HepG2 (cell line): ENCODE results near the gene LIPA. TPM values are rescaled to one million over a fixed set of nuclear protein-coding genes. Genes with fewer than 3 reads are reported as not detected.

Experiments used
- ATAC-seq: fragments of 200-7000 bp; cut with Tn5 transposase; 3 replicates; pipeline ENCODE4 v1.9.1; 2020; ENCODE audit warnings: mild to moderate bottlenecking, moderate library complexity
- BruUV-seq: library from RNA; stranded (reverse); fragments of 400-500 nt; replicated peaks from 2 replicates; lab custom pipeline; 2021; lab: Mats Ljungman, UMichigan
- CTCF ChIA-PET: fragments of 300-600 bp; formaldehyde crosslinking; extraction: SDS; loops from one replicate; lab custom pipeline; 2021; ENCODE audit warnings: low total read pairs, inconsistent platforms, low intra/inter-chr PET ratio; lab: Yijun Ruan, JAX
- POLR2A ChIA-PET: fragments of 350-600 bp; sonication (Branson Sonifier 250); formaldehyde crosslinking; loops from one replicate; lab custom pipeline; 2020; ENCODE audit warnings: antibody characterized with exemption, inconsistent platforms; lab: Yijun Ruan, JAX
- DNase-seq: peaks from one replicate; pipeline ENCODE4 v3.0.0-alpha.2; 2015; ENCODE audit warnings: low spot score
- FAIRE-seq: peaks from 3 replicates; lab custom pipeline; 2011; peaks lifted over from hg19 to GRCh38; lab: Jason Lieb, UNC
- H2AFZ ChIP-seq: one replicate; pipeline ENCODE4 v1.6.1; 2011; ENCODE audit warnings: low read length, inconsistent platforms
- H3K27ac ChIP-seq: fragments of 300-600 bp; 3 replicates; pipeline ENCODE4 v1.8.0; 2011; ENCODE audit warnings: mixed run types, mild to moderate bottlenecking, mixed read lengths, low read length, inconsistent platforms; ENCODE audit not compliant: insufficient read depth; ENCODE audit errors: extremely low read length
- H3K27me3 ChIP-seq, 2 experiments: fragments of 200-600 bp in 1 of 2; 2 replicates in 1 of 2; 3 replicates in 1 of 2; pipeline versions ENCODE4 v1.6.0 to v1.8.0; 2011; ENCODE audit warnings: low read length in 2 of 2, mild to moderate bottlenecking in 2 of 2, moderate library complexity in 2 of 2, inconsistent platforms in 1 of 2; ENCODE audit not compliant: insufficient read depth in 2 of 2, control insufficient read depth in 1 of 2
- H3K36me3 ChIP-seq, 2 experiments: fragments of 200-600 bp in 1 of 2; replicated peaks in 1 of 2; 2 replicates in 1 of 2; 3 replicates in 1 of 2; pipeline versions ENCODE4 v1.5.1 to v1.8.0; 2011; ENCODE audit warnings: low read length in 2 of 2, inconsistent platforms in 1 of 2; ENCODE audit not compliant: insufficient read depth in 2 of 2, control insufficient read depth in 1 of 2
- H3K4me1 ChIP-seq: 2 replicates; pipeline ENCODE4 v1.5.1; 2012; ENCODE audit warnings: low read length, inconsistent platforms; ENCODE audit not compliant: insufficient read depth
- H3K4me2 ChIP-seq: 2 replicates; pipeline ENCODE4 v1.6.0; 2011; ENCODE audit warnings: low read depth, low read length, inconsistent platforms
- H3K4me3 ChIP-seq, 3 experiments: fragments of 200-600 bp in 1 of 3; sonication (generic), shearing (Covaris generic) in 1 of 3; replicated peaks in 1 of 3; 2 replicates each; pipeline ENCODE4 v1.5.1; 2011 to 2016; ENCODE audit warnings: low read length in 3 of 3, inconsistent platforms in 2 of 3, low read depth in 2 of 3, mild to moderate bottlenecking in 2 of 3, control low read depth in 1 of 3, mixed read lengths in 1 of 3; ENCODE audit not compliant: insufficient read depth in 1 of 3
- H3K79me2 ChIP-seq: one replicate; pipeline ENCODE4 v1.6.1; 2011; ENCODE audit warnings: low read length, inconsistent platforms; ENCODE audit not compliant: insufficient read depth
- H3K9ac ChIP-seq: 2 replicates; pipeline ENCODE4 v1.6.0; 2011; ENCODE audit warnings: mild to moderate bottlenecking, low read depth, low read length, inconsistent platforms; ENCODE audit not compliant: insufficient read depth
- H3K9me3 ChIP-seq: 2 replicates; pipeline ENCODE4 v1.5.1; 2012; ENCODE audit warnings: mild to moderate bottlenecking, low read length
- H4K20me1 ChIP-seq: 2 replicates; pipeline ENCODE4 v1.6.0; 2011; ENCODE audit warnings: inconsistent platforms, mild to moderate bottlenecking, low read length, moderate library complexity; ENCODE audit not compliant: insufficient read depth
- HNF4A ChIP-seq: sonication (generic); formaldehyde crosslinking; IDR thresholded peaks from 2 replicates; pipeline ENCODE4 v1.4.0; 2020; ENCODE audit warnings: missing genetic modification reagents
- JUNB ChIP-seq: sonication (generic); formaldehyde crosslinking; IDR thresholded peaks from 2 replicates; pipeline ENCODE4 v1.8.0; 2022; ENCODE audit warnings: missing genetic modification reagents, mild to moderate bottlenecking, borderline replicate concordance
- KLF13 ChIP-seq: sonication (generic); formaldehyde crosslinking; IDR thresholded peaks from 2 replicates; pipeline ENCODE4 v1.4.0; 2020; ENCODE audit warnings: mild to moderate bottlenecking, missing genetic modification reagents
- KMT2B ChIP-seq: IDR thresholded peaks from 2 replicates; pipeline ENCODE4 v1.6.1; 2016; ENCODE audit warnings: missing genetic modification reagents, missing compliant biosample characterization
- RBM39 ChIP-seq: fragments of 200-400 bp; formaldehyde crosslinking; IDR thresholded peaks from one replicate; pipeline ENCODE4 v1.6.1; 2018; ENCODE audit warnings: antibody characterized with exemption, mild to moderate bottlenecking, low read depth, low read length; ENCODE audit not compliant: poor library complexity, severe bottlenecking
- RNF2 ChIP-seq: fragments of 450-650 bp; conservative IDR thresholded peaks from 2 replicates; pipeline ENCODE4 v1.6.1; 2016; ENCODE audit warnings: low read depth
- ZNF34 ChIP-seq: sonication (generic); formaldehyde crosslinking; IDR thresholded peaks from 2 replicates; pipeline ENCODE4 v1.4.0; 2020; ENCODE audit warnings: mild to moderate bottlenecking, missing genetic modification reagents, borderline replicate concordance
- ZNF446 ChIP-seq: sonication (generic); formaldehyde crosslinking; IDR thresholded peaks from 2 replicates; pipeline ENCODE4 v1.5.0; 2020; ENCODE audit warnings: mild to moderate bottlenecking, missing genetic modification reagents
- ZNF552 ChIP-seq: sonication (generic); formaldehyde crosslinking; IDR thresholded peaks from 2 replicates; pipeline ENCODE4 v1.9.0; 2022; ENCODE audit warnings: missing genetic modification reagents, mild to moderate bottlenecking, borderline replicate concordance
- ZNF577 ChIP-seq: sonication (generic); formaldehyde crosslinking; IDR thresholded peaks from 2 replicates; pipeline ENCODE4 v1.4.0; 2020; ENCODE audit warnings: mild to moderate bottlenecking, low read depth, missing genetic modification reagents, borderline replicate concordance
- ZNF674 ChIP-seq: sonication (generic); formaldehyde crosslinking; IDR thresholded peaks from 2 replicates; pipeline ENCODE4 v1.5.0; 2020; ENCODE audit warnings: low read depth, mild to moderate bottlenecking, missing genetic modification reagents
- WGBS: methylation state at CpG from one replicate; pipeline ENCODE4 v1.1.6; 2017; ENCODE audit warnings: low lambda C conversion rate; 5-methylcytosine and 5-hydroxymethylcytosine counted together
- in situ Hi-C: cut with HindIII; loops from 2 replicates; pipeline ENCODE4 v1.10.0; 2017; ENCODE audit warnings: low pct_unique_long_range_greater_than_20kb; ENCODE audit not compliant: extremely low pct_ligation_motif_present
- intact Hi-C: fragments of 100-400 bp; cut with micrococcal nuclease; formaldehyde crosslinking; loops from one replicate; pipeline ENCODE4 v1.10.0; 2022; ENCODE audit not compliant: unreplicated experiment
- polyA plus RNA-seq, 8 experiments: library from polyadenylated mRNA; depleted of rRNA in 3 of 8; stranded (reverse) in 7 of 8; unstranded in 1 of 8; fragments of >200 nt; fragmentation: Illumina TruSeq in 4 of 8; extraction: Trizol in 4 of 8; gene quantifications; 2 replicates each; pipeline versions ENCODE4 v1.2.1 to v1.2.3, GENCODE V29; 2011 to 2016; ENCODE audit warnings: low read depth in 4 of 8, missing spikeins in 1 of 8, mixed read lengths in 1 of 8; ENCODE audit not compliant: insufficient read depth in 1 of 8
- total RNA-seq, 5 experiments: library from RNA; depleted of rRNA; stranded (reverse); fragments of >200 nt; fragmentation: Illumina TruSeq; extraction: Trizol; gene quantifications; 2 replicates each; pipeline ENCODE4 v1.2.3, GENCODE V29; 2016; ENCODE audit warnings: low read depth in 1 of 5
- TF ChIP-seq, protein P1 (sequence below): sonication (generic); formaldehyde crosslinking; IDR thresholded peaks from 2 replicates; pipeline ENCODE4 v1.5.1; 2020; ENCODE audit warnings: mild to moderate bottlenecking, moderate library complexity, missing genetic modification reagents
- TF ChIP-seq, protein P2 (sequence below): fragments of 450-650 bp; IDR thresholded peaks from 2 replicates; pipeline ENCODE4 v1.6.1; 2017; ENCODE audit warnings: mild to moderate bottlenecking
- TF ChIP-seq, protein P3 (sequence below): sonication (generic); formaldehyde crosslinking; IDR thresholded peaks from 2 replicates; pipeline ENCODE4 v1.4.0; 2020; ENCODE audit warnings: mild to moderate bottlenecking, low read depth, missing genetic modification reagents

Gene LIPA
- total and polyA plus RNA-seq, 2 of the 13 experiments (the other 11 are each of a cell fraction or from before 2014, with no cell fraction given), result 57.1 to 79.5 TPM

DNA sequence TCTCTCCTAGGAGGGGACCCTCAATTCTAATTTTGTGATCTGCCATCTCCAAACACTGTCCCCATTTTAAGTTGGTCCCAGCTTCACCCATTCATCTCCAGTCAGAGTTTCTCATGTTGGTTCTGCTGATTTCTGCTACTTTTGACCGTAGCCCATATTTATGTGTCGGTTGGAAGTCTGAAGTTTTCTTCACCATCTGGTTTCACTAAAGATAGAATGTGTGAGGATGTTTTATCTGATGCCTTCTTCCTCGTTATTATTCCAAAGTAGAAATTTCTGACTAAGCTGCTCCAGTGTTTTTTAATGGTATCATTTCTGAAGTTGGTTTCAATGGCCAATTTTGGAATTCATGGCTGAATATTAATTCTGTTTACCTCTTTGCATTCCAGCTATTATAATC lies 28.9 kb upstream of the LIPA start:
- Histone ChIP-seq H2AFZ (no peak overlapping the region), H3K4me1 (peaks cover 35% of the 10 kb centered on the region), H3K36me3 (no peaks in the 10 kb centered on the region), H4K20me1 (no peaks in the 10 kb centered on the region), H3K79me2 (no peaks in the 10 kb centered on the region), H3K27me3 (no peaks in the 10 kb centered on the region; a peak in 1 of 5 replicates), H3K9me3 (no peaks in the 10 kb centered on the region), H3K27ac (no peak overlapping the region), H3K4me3 (no peak overlapping the region), H3K9ac (no peak overlapping the region), H3K4me2 (no peak overlapping the region)
- intact Hi-C loops (no loop called here), in situ Hi-C loops (no loop called here)
- FAIRE-seq, result no peak
- 74% methylated on average over 3 of the region's 3 CpGs for WGBS
- no peak for DNase-seq
- TF ChIP-seq, protein P1, sequence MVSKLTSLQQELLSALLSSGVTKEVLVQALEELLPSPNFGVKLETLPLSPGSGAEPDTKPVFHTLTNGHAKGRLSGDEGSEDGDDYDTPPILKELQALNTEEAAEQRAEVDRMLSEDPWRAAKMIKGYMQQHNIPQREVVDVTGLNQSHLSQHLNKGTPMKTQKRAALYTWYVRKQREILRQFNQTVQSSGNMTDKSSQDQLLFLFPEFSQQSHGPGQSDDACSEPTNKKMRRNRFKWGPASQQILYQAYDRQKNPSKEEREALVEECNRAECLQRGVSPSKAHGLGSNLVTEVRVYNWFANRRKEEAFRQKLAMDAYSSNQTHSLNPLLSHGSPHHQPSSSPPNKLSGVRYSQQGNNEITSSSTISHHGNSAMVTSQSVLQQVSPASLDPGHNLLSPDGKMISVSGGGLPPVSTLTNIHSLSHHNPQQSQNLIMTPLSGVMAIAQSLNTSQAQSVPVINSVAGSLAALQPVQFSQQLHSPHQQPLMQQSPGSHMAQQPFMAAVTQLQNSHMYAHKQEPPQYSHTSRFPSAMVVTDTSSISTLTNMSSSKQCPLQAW (CRISPR knock-in tag), result no peak
- no peak for TF ChIP-seq ZNF552 (CRISPR knock-in tag)
- CTCF ChIA-PET, result no interaction called here
- BruUV-seq, result no TSS peak
- POLR2A ChIA-PET, result no interaction called here
- no peak for ATAC-seq

DNA sequence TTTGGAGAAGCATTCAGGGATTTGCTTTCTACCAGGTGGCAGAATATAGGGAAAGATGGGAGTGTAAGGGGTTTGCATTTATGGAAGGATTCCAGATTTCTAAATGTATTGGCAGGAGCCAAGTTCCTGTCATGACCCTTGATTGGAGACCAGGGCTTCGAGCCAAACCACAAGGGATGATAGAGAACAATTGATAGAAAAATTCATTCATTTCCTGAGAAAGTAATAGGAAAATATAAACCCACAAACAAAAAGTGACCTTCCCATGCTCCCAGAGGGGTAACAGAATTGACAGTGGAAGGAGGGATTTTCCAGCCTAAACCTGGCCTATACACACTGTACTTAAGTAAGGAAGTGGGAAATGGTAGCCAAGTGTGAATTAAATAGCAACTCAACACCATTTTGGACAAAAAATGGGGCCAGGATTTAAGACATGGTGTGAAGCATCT lies 27.9 kb upstream of the LIPA start:
- FAIRE-seq, result no peak
- 59% methylated on average over 1 of the region's 1 CpG for WGBS
- POLR2A ChIA-PET, result no interaction called here
- TF ChIP-seq ZNF674 (CRISPR knock-in tag) (no peak), ZNF34 (CRISPR knock-in tag) (no peak), RBM39 (no peak), KMT2B (CRISPR knock-in tag) (no peak), ZNF577 (CRISPR knock-in tag) (no peak), ZNF446 (CRISPR knock-in tag) (no peak), HNF4A (CRISPR knock-in tag) (no peak), JUNB (no peak), RNF2 (no peak), KLF13 (no peak)
- TF ChIP-seq, protein P2, sequence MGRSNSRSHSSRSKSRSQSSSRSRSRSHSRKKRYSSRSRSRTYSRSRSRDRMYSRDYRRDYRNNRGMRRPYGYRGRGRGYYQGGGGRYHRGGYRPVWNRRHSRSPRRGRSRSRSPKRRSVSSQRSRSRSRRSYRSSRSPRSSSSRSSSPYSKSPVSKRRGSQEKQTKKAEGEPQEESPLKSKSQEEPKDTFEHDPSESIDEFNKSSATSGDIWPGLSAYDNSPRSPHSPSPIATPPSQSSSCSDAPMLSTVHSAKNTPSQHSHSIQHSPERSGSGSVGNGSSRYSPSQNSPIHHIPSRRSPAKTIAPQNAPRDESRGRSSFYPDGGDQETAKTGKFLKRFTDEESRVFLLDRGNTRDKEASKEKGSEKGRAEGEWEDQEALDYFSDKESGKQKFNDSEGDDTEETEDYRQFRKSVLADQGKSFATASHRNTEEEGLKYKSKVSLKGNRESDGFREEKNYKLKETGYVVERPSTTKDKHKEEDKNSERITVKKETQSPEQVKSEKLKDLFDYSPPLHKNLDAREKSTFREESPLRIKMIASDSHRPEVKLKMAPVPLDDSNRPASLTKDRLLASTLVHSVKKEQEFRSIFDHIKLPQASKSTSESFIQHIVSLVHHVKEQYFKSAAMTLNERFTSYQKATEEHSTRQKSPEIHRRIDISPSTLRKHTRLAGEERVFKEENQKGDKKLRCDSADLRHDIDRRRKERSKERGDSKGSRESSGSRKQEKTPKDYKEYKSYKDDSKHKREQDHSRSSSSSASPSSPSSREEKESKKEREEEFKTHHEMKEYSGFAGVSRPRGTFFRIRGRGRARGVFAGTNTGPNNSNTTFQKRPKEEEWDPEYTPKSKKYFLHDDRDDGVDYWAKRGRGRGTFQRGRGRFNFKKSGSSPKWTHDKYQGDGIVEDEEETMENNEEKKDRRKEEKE, result no peak
- TF ChIP-seq, protein P3, sequence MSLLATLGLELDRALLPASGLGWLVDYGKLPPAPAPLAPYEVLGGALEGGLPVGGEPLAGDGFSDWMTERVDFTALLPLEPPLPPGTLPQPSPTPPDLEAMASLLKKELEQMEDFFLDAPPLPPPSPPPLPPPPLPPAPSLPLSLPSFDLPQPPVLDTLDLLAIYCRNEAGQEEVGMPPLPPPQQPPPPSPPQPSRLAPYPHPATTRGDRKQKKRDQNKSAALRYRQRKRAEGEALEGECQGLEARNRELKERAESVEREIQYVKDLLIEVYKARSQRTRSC (CRISPR knock-in tag), result no peak

More for the DNA sequence above, 27.9 kb upstream of the LIPA start:
- Histone ChIP-seq H3K4me2 (no peak overlapping the region), H3K36me3 (no peaks in the 10 kb centered on the region), H3K27me3 (no peaks in the 10 kb centered on the region; a peak in 1 of 5 replicates), H3K79me2 (no peaks in the 10 kb centered on the region), H3K9ac (no peak overlapping the region), H4K20me1 (no peaks in the 10 kb centered on the region), H3K9me3 (no peaks in the 10 kb centered on the region), H3K4me1 (peaks cover 35% of the 10 kb centered on the region), H2AFZ (no peak overlapping the region), H3K27ac (no peak overlapping the region), H3K4me3 (no peak overlapping the region)
- CTCF ChIA-PET, result no interaction called here
- ATAC-seq, result no peak
- DNase-seq, result no peak
- intact Hi-C loops (no loop called here), in situ Hi-C loops (no loop called here)
- BruUV-seq, result no TSS peak
